Vagina (tissue), 2 donors: ENCODE data around the gene SOX12. TPM values are rescaled to one million over a fixed set of nuclear protein-coding genes. Genes with fewer than 3 reads are reported as not detected.

Experiments
- DNase-seq, 2 donors: peaks; one replicate each; pipeline ENCODE4 v3.0.0-alpha.2; 2017; ENCODE audit errors: extremely low spot score in 2 of 2
- H3K27ac ChIP-seq: fragments of 200-600 bp; sonication (generic); one replicate; pipeline ENCODE4 v1.5.1; 2019
- H3K27me3 ChIP-seq: fragments of 200-600 bp; sonication (generic); one replicate; pipeline ENCODE4 v1.5.1; 2019
- H3K36me3 ChIP-seq, 2 donors: fragments of 200-600 bp; sonication (generic); one replicate each; pipeline ENCODE4 v1.5.1; 2017 to 2019
- H3K4me1 ChIP-seq: fragments of 200-600 bp; sonication (generic); one replicate; pipeline ENCODE4 v1.5.1; 2019
- H3K4me3 ChIP-seq, 2 donors: fragments of 200-600 bp; sonication (generic); 1 replicate in 1 of 2; 2 replicates in 1 of 2; pipeline ENCODE4 v1.5.1; 2016 to 2019
- H3K9me3 ChIP-seq: fragments of 200-600 bp; sonication (generic); one replicate; pipeline ENCODE4 v1.5.1; 2019
- POLR2A ChIP-seq, 2 donors: fragments of 450-650 bp; IDR thresholded peaks; one replicate each; pipeline ENCODE4 v1.6.1; 2017; ENCODE audit warnings: antibody characterized with exemption in 2 of 2, mild to moderate bottlenecking in 2 of 2, moderate library complexity in 2 of 2
- POLR2AphosphoS5 ChIP-seq, 2 donors: sonication (generic); formaldehyde crosslinking; IDR thresholded peaks; one replicate each; pipeline ENCODE4 v1.9.0; 2017; ENCODE audit warnings: antibody characterized with exemption in 2 of 2, mild to moderate bottlenecking in 2 of 2, low read depth in 1 of 2; ENCODE audit not compliant: insufficient read depth in 1 of 2
- intact Hi-C: fragments of 100-400 bp; cut with DNase I; formaldehyde crosslinking; loops from one replicate; pipeline ENCODE4 v1.15.1; 2023
- total RNA-seq: library from RNA; depleted of rRNA; stranded (reverse); fragments of >200 nt; gene quantifications from one replicate; pipeline ENCODE4 v1.2.3, GENCODE V29; 2016
- TF ChIP-seq, protein P1 (sequence below), 3 experiments: fragments of 450-650 bp in 2 of 3; fragments of 200-600 bp in 1 of 3; sonication (generic) in 1 of 3; IDR thresholded peaks; one replicate each; pipeline ENCODE4 v1.5.1; 2017 to 2019; ENCODE audit warnings: antibody characterized with exemption in 3 of 3, mild to moderate bottlenecking in 2 of 3, moderate library complexity in 2 of 3

The SOX12 gene
- total RNA-seq, 1 donor from 2014 or later, result 4.4 TPM

DNA sequence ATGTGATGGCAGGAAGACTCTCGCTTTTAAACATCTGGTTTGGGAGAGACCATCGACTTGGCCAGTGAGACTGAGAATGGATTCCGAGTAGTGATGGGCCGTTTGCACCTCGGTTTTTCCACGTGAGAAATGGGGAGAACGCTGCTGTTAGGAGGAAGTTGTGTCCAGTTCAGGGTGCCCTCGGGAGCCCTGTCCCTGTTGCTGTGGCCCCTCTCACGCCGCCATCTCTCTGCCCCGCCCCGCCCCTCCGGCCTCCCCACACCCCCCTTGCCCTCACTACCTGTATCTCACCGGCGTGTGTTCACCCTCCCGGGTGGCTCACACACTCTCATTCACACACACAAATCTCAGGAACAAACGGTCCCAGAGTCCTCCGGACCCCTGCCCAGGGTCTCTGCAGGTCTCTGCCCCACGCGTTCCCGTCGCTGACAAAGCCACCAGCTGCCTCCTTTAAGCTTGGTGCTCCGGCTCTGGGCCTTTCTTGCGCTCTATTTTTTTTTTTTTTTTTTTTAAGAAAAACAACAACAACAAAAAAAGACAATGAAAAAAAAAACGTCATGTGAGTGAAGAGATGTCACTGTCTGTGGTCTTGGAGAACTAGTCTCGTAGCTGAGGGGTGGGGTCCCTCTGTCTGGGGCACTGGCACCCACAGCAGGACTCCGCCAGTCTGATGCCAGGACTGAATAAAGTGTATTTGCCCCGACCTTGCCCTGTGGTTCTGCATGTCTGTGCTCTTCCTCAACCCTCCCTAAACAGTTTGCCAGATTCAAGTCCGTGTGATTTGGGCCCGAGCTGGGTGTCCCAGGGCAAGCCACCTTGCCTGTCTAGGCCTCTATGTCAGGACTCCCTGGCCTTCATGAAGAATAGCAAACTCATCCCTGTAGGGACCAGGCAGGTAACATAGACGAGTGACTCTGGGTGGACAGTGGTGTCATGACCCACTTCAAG is 2.9 kb downstream of the SOX12 start:
- H3K27ac ChIP-seq, result peak overlapping the region; percentile 96
- DNase-seq, result no peak
- TF ChIP-seq POLR2AphosphoS5 (IDR thresholded peaks at IDR 0.05; ENCODE audit: insufficient read depth in 1 of 2, low read depth in 1 of 2) (no peak), POLR2A (IDR thresholded peaks at IDR 0.05) (no peak)
- TF ChIP-seq, protein P1, sequence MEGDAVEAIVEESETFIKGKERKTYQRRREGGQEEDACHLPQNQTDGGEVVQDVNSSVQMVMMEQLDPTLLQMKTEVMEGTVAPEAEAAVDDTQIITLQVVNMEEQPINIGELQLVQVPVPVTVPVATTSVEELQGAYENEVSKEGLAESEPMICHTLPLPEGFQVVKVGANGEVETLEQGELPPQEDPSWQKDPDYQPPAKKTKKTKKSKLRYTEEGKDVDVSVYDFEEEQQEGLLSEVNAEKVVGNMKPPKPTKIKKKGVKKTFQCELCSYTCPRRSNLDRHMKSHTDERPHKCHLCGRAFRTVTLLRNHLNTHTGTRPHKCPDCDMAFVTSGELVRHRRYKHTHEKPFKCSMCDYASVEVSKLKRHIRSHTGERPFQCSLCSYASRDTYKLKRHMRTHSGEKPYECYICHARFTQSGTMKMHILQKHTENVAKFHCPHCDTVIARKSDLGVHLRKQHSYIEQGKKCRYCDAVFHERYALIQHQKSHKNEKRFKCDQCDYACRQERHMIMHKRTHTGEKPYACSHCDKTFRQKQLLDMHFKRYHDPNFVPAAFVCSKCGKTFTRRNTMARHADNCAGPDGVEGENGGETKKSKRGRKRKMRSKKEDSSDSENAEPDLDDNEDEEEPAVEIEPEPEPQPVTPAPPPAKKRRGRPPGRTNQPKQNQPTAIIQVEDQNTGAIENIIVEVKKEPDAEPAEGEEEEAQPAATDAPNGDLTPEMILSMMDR (IDR thresholded peaks at IDR 0.05), result no peak
- H3K27me3 ChIP-seq, result no peaks in the 10 kb centered on the region
- intact Hi-C loops, result loop anchor here (10.0 kb wide), 1 partner anchor 54 kb away; no protein-coding TSS in a partner anchor
- H3K9me3 ChIP-seq, result no peaks in the 10 kb centered on the region
- H3K4me3 ChIP-seq, result peak overlapping the region; percentile 69 to 97
- no peaks in the 10 kb centered on the region for H3K36me3 ChIP-seq
- H3K4me1 ChIP-seq, result peaks cover 60% of the 10 kb centered on the region

DNA sequence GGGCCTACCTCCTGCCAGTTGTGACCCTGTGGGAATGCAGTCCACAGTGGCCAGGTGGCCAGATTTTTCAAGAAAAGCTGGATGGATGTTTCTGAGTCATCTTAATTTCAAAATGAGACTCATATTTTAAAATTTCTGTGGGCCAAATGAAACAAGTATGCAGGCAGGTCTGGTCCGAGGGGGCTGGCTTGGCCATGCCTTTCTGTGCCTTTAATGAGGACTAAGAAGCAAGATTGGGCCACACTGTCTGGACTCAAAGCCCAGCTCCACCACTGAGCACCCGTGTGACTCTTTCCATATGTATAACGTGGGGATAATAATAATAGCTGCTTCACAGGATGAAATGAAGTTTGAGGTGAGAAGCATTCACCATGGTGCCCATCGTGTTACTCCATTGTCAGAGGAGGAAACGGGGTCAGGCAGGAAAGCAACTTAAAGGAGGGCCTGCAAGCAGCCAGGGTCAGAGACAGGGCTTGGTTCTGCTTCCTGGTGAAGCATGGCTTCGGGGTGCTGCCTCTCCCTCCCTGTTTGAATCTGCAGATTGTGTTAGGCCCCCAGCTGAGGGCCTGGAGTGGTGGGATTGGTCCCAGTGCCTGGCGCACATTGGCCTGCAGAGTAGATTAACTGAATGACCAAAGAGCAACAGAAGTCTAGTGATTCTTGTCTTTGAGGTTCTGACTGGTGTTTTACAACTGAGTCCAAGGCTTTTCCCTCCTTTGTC is 3.8 kb downstream of the SOX12 start:
- intact Hi-C loops, result loop anchor here (10.0 kb wide), 1 partner anchor 54 kb away; no protein-coding TSS in a partner anchor
- no peak for TF ChIP-seq POLR2A (IDR thresholded peaks at IDR 0.05)
- no peak for TF ChIP-seq POLR2AphosphoS5 (IDR thresholded peaks at IDR 0.05; ENCODE audit: insufficient read depth in 1 of 2, low read depth in 1 of 2)
- TF ChIP-seq, protein P1 (IDR thresholded peaks at IDR 0.05), result no peak
- H3K9me3 ChIP-seq, result no peaks in the 10 kb centered on the region
- peak overlapping the region; percentile 96 for H3K27ac ChIP-seq
- no peak overlapping the region for H3K4me3 ChIP-seq
- peaks cover 52% of the 10 kb centered on the region for H3K4me1 ChIP-seq
- H3K27me3 ChIP-seq, result no peaks in the 10 kb centered on the region
- H3K36me3 ChIP-seq, result no peaks in the 10 kb centered on the region
- no peak for DNase-seq

DNA sequence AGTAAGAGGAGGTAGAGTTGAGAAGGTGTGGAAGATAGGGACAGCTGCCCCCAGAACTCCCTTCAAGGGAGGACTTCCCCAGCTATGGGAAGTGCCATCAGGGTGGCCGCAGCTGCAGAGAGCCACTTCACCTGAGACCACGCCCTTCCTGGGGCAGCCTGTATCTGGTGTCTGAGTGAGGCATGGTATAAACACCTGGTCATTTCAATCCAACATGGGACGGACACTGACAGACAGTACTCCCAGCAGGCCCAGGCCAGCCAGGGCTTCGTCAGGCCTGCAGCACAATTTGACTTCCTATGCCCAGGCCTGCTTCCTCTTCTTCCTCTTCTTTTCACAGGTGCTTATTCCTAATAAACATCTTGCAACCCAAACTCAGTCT is 4.5 kb downstream of the SOX12 start:
- intact Hi-C loops, result loop anchor here (10.0 kb wide), 1 partner anchor 55 kb away; no protein-coding TSS in a partner anchor

DNA sequence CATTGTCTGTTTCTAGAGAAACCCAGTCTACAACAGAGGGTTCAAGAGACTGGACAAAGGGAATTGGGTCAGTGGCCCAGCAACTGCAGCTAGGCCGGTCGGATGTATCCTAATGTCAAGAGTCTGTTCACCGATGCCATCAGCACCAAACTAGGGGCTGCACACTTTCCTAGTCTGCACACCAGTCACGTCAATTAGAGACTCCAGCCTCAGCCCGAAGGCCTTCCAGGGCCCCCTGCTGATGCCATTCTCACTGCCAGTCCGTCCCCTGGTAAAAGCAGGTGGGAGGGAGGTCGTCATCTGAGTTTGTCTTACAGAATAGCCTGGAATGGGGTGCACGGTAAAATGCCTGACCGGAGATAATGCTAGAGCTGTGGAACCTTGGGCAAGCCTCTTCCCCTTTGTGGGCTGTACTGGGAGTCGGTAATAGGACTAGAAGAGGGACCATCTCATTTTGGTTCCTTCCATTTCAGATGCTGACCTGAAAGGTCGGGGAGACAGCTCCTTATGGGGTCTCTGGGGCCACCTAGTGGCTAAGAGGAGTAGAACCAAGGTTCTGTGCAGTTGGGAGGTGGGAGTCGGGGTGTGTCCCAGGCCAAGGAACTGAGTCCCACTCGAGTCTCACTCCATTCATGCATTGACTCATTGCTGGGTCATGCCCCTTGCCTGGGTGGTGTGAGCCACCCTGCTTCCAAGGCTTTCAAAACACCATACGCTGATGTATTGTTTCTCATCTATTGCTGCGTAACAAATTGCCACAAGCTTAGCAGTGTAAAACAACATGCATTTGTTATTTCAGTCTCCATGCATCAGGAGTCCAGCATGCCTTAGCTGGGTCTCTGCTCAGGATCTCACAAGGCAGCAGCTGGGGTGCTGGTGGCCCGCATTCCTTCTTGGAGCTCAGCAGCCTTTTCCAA is 5.1 kb downstream of the SOX12 start:
- intact Hi-C loops, result no loop called here
- H3K27ac ChIP-seq, result peak overlapping the region; percentile 7
- DNase-seq, result no peak
- TF ChIP-seq POLR2AphosphoS5 (IDR thresholded peaks at IDR 0.05; ENCODE audit: insufficient read depth in 1 of 2, low read depth in 1 of 2) (no peak), POLR2A (IDR thresholded peaks at IDR 0.05) (no peak)
- TF ChIP-seq, protein P1 (IDR thresholded peaks at IDR 0.05), result peak; percentile 56 to 88 (median 74)
- H3K9me3 ChIP-seq, result no peaks in the 10 kb centered on the region
- H3K4me3 ChIP-seq, result no peak overlapping the region
- H3K36me3 ChIP-seq, result no peaks in the 10 kb centered on the region
- peaks cover 46% of the 10 kb centered on the region for H3K4me1 ChIP-seq
- no peaks in the 10 kb centered on the region for H3K27me3 ChIP-seq

More for the DNA sequence above, 4.5 kb downstream of the SOX12 start:
- TF ChIP-seq POLR2A (IDR thresholded peaks at IDR 0.05) (no peak), POLR2AphosphoS5 (IDR thresholded peaks at IDR 0.05; ENCODE audit: insufficient read depth in 1 of 2, low read depth in 1 of 2) (no peak)
- TF ChIP-seq, protein P1 (IDR thresholded peaks at IDR 0.05), result no peak
- Histone ChIP-seq H3K27ac (peak overlapping the region; percentile 7), H3K4me1 (peaks cover 47% of the 10 kb centered on the region), H3K4me3 (no peak overlapping the region), H3K36me3 (no peaks in the 10 kb centered on the region), H3K27me3 (no peaks in the 10 kb centered on the region), H3K9me3 (no peaks in the 10 kb centered on the region)
- DNase-seq, result no peak
